MM.1S (cell line): ENCODE measurements around the gene CD8A.

Source experiments
- DNase-seq: peaks from one replicate; pipeline ENCODE4 v3.0.0-alpha.2; 2015
- H2AFZ ChIP-seq: fragments of 300-600 bp; sonication (generic); 2 replicates; pipeline ENCODE4 v1.6.0; 2016; ENCODE audit warnings: antibody characterized with exemption, low read length
- H3F3A ChIP-seq: fragments of 300-600 bp; sonication (generic); 2 replicates; pipeline ENCODE4 v1.6.1; 2016; ENCODE audit warnings: mild to moderate bottlenecking, antibody characterized with exemption, low read length, moderate library complexity, mixed read lengths; ENCODE audit not compliant: insufficient read depth
- H3K27ac ChIP-seq: fragments of 300-600 bp; sonication (generic); 2 replicates; pipeline ENCODE4 v1.5.1; 2016; ENCODE audit warnings: mild to moderate bottlenecking, low read length
- H3K27me3 ChIP-seq: fragments of 300-600 bp; sonication (generic); replicated peaks from 2 replicates; pipeline ENCODE4 v1.6.0; 2016; ENCODE audit warnings: low read length; ENCODE audit not compliant: insufficient read depth
- H3K36me3 ChIP-seq: fragments of 300-600 bp; sonication (generic); replicated peaks from 2 replicates; pipeline ENCODE4 v1.6.1; 2016; ENCODE audit warnings: mild to moderate bottlenecking, low read length, mixed read lengths; ENCODE audit not compliant: insufficient read depth
- H3K4me1 ChIP-seq: fragments of 300-600 bp; sonication (generic); 2 replicates; pipeline ENCODE4 v1.6.1; 2016; ENCODE audit warnings: low read length, mixed read lengths
- H3K4me2 ChIP-seq: fragments of 300-600 bp; sonication (generic); 2 replicates; pipeline ENCODE4 v1.6.0; 2016; ENCODE audit warnings: low read depth, low read length
- H3K4me3 ChIP-seq: fragments of 300-600 bp; sonication (generic); 2 replicates; pipeline ENCODE4 v1.5.1; 2016; ENCODE audit warnings: low read length, mixed read lengths
- H3K79me2 ChIP-seq: fragments of 300-600 bp; sonication (generic); 2 replicates; pipeline ENCODE4 v1.6.1; 2016; ENCODE audit warnings: mixed run types, low read length, mixed read lengths
- H3K9ac ChIP-seq: fragments of 300-600 bp; sonication (generic); 2 replicates; pipeline ENCODE4 v1.6.1; 2016; ENCODE audit warnings: low read length, mixed read lengths
- H3K9me2 ChIP-seq: fragments of 300-600 bp; sonication (generic); replicated peaks from 2 replicates; pipeline ENCODE4 v1.6.1; 2016; ENCODE audit warnings: mild to moderate bottlenecking, low read length, mixed read lengths; ENCODE audit not compliant: insufficient read depth
- H3K9me3 ChIP-seq: fragments of 300-600 bp; sonication (generic); replicated peaks from 2 replicates; pipeline ENCODE4 v1.6.1; 2016; ENCODE audit warnings: mild to moderate bottlenecking, low read length, mixed read lengths; ENCODE audit not compliant: insufficient read depth
- H4K20me1 ChIP-seq: fragments of 300-600 bp; sonication (generic); 2 replicates; pipeline ENCODE4 v1.6.1; 2016; ENCODE audit warnings: mild to moderate bottlenecking, low read length, moderate library complexity, mixed read lengths; ENCODE audit not compliant: insufficient read depth
- EZH2 ChIP-seq: fragments of 300-600 bp; sonication (generic); optimal IDR thresholded peaks from 2 replicates; pipeline ENCODE3; 2017; ENCODE audit warnings: low read depth, mild to moderate bottlenecking, antibody characterized with exemption, low read length, mixed read lengths
- EZH2phosphoT487 ChIP-seq: fragments of 300-600 bp; sonication (generic); IDR thresholded peaks from 2 replicates; pipeline ENCODE4 v1.6.1; 2018; ENCODE audit warnings: antibody characterized with exemption, low read length
- TF ChIP-seq, protein P1 (sequence below): fragments of 300-600 bp; sonication (generic); IDR thresholded peaks from 2 replicates; pipeline ENCODE4 v1.5.1; 2016; ENCODE audit warnings: antibody characterized with exemption, low read length, mixed read lengths

The CD8A gene

DNA sequence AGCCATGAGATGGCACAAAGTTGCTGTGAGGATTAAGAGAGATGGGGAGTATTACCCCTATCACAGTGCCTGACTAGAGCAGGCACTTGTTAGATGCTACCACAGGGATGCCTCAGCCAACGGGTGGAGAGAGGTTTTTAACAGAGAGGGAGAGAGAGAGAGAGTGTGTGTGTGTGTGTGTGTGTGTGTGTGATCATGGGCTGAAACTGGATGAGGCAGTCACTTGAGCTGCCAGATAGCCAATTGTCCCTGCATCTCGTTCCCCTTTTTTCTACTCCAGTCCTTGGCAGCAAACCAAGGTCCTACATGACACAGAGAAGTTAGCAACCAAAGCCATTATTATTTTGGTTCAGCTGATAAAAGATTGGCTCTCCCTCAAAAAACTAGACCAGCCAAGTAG is 3.0 kb downstream of the CD8A start:
- peaks cover 15% of the 10 kb centered on the region; the same call in 1 of the 2 replicates for H3K27me3 ChIP-seq
- H3K79me2 ChIP-seq = no peaks in the 10 kb centered on the region
- no peaks in the 10 kb centered on the region for H4K20me1 ChIP-seq
- peaks cover 9% of the 10 kb centered on the region for H3F3A ChIP-seq
- H3K4me3 ChIP-seq = no peak overlapping the region
- H3K9me3 ChIP-seq = no peaks in the 10 kb centered on the region
- no peak overlapping the region for H3K27ac ChIP-seq
- H2AFZ ChIP-seq = no peak overlapping the region
- H3K4me1 ChIP-seq = peaks cover 9% of the 10 kb centered on the region; the same call in 1 of the 2 replicates
- no peak overlapping the region for H3K4me2 ChIP-seq
- no peak overlapping the region for H3K9ac ChIP-seq
- H3K36me3 ChIP-seq = no peaks in the 10 kb centered on the region
- no peaks in the 10 kb centered on the region for H3K9me2 ChIP-seq
- TF ChIP-seq, protein P1, sequence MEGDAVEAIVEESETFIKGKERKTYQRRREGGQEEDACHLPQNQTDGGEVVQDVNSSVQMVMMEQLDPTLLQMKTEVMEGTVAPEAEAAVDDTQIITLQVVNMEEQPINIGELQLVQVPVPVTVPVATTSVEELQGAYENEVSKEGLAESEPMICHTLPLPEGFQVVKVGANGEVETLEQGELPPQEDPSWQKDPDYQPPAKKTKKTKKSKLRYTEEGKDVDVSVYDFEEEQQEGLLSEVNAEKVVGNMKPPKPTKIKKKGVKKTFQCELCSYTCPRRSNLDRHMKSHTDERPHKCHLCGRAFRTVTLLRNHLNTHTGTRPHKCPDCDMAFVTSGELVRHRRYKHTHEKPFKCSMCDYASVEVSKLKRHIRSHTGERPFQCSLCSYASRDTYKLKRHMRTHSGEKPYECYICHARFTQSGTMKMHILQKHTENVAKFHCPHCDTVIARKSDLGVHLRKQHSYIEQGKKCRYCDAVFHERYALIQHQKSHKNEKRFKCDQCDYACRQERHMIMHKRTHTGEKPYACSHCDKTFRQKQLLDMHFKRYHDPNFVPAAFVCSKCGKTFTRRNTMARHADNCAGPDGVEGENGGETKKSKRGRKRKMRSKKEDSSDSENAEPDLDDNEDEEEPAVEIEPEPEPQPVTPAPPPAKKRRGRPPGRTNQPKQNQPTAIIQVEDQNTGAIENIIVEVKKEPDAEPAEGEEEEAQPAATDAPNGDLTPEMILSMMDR = no peak
- TF ChIP-seq EZH2phosphoT487 (no peak), EZH2 (no peak)
- DNase-seq = no peak

DNA sequence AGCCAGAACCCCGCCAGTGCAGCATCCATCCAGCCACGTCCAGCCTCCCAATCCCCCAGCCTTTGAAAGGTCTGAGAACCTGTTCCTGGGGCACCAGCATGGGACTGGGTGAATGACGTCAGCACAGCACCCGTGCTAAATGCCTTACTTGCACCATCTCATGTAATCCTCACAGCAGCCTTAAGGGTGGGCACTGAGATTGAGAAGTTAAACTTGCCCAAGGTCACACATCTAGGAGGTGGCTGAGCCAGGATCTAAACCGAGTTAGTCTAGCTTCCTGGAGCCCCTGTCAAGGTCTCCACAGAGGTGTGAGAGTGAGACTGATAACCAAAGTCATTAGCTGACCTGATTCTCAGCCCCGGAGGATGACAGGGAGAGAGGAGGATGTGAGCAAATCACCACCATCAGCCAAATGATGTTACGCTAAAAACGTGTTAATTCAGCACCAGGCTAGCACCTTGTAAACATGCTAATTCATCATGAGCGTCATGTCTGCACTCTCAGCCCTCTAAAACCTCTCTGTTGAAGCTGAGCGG is 4.6 kb downstream of the CD8A start:
- H3K4me1 ChIP-seq = peaks cover 9% of the 10 kb centered on the region; the same call in 1 of the 2 replicates
- H3K79me2 ChIP-seq = no peaks in the 10 kb centered on the region
- no peaks in the 10 kb centered on the region for H3K36me3 ChIP-seq
- no peak for DNase-seq
- no peak overlapping the region for H3K4me2 ChIP-seq
- H2AFZ ChIP-seq = no peak overlapping the region
- peaks cover 9% of the 10 kb centered on the region for H3F3A ChIP-seq
- no peaks in the 10 kb centered on the region for H4K20me1 ChIP-seq
- H3K9me3 ChIP-seq = no peaks in the 10 kb centered on the region
- H3K9me2 ChIP-seq = no peaks in the 10 kb centered on the region
- no peak overlapping the region for H3K27ac ChIP-seq
- TF ChIP-seq, protein P1 = no peak
- no peak for TF ChIP-seq EZH2phosphoT487
- no peak for TF ChIP-seq EZH2
- H3K4me3 ChIP-seq = no peak overlapping the region
- peaks cover 11% of the 10 kb centered on the region; the same call in 1 of the 2 replicates for H3K27me3 ChIP-seq
- no peak overlapping the region for H3K9ac ChIP-seq

DNA sequence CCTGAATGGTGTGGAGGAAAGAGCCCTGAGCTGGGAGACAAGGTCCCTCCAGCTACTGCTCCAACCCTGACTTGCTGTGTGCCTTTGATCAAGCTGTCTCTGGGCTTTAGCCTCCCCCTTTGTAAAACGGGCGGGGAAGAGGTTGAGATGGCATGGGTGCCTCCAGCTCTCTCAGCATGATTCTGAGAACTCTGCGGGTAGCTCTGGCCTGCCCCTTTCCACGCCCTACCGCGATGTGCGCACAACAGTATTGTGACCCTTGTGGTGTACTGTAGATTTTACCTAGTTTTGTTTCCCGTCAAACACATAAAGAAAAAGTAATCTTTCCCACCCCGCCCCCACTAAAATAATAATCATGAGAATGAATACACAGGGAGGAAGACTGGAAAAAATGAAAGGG is 5.3 kb downstream of the CD8A start:
- DNase-seq = no peak
- no peaks in the 10 kb centered on the region for H3K9me3 ChIP-seq
- H3K79me2 ChIP-seq = no peaks in the 10 kb centered on the region
- no peak overlapping the region for H3K4me3 ChIP-seq
- peaks cover 9% of the 10 kb centered on the region for H3F3A ChIP-seq
- H3K4me2 ChIP-seq = no peak overlapping the region
- H3K27me3 ChIP-seq = peaks cover 7% of the 10 kb centered on the region; the same call in 1 of the 2 replicates
- H3K4me1 ChIP-seq = peaks cover 9% of the 10 kb centered on the region; the same call in 1 of the 2 replicates
- H3K27ac ChIP-seq = no peak overlapping the region
- H3K9me2 ChIP-seq = no peaks in the 10 kb centered on the region
- no peak overlapping the region for H2AFZ ChIP-seq
- H3K9ac ChIP-seq = no peak overlapping the region
- H3K36me3 ChIP-seq = no peaks in the 10 kb centered on the region
- H4K20me1 ChIP-seq = no peaks in the 10 kb centered on the region
- TF ChIP-seq EZH2phosphoT487 (no peak), EZH2 (no peak)
- TF ChIP-seq, protein P1 = no peak
